ENCODE data around the gene KRT86.

DNA sequence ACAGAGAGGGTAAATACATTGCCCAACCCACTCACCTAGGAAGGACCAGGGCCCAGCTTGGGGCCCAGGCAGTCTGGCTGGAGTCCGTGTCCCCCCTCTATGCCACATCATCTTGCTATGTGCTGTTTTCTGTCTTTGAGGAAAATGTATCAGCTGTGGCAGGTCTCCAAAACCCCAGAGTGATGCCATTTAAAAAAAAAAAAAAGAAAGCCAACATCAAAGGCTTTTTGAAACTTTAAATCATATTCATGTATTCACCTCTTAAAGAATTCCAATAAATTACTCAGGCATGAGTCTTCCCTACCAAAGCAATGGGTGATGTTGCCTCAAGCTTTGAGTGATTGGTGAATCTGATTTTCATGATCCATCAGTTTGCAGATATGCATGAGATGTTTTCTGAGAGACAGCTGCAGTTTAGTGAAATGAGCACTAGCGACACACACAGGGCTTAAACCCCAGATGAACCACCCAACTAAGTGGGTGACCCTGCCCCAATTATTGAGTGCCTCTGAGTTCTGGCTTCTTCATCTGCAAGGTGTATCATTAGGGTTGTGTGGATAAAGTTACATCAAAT is 10.8 kb downstream of the KRT86 start:
- TF ChIP-seq, protein P1, sequence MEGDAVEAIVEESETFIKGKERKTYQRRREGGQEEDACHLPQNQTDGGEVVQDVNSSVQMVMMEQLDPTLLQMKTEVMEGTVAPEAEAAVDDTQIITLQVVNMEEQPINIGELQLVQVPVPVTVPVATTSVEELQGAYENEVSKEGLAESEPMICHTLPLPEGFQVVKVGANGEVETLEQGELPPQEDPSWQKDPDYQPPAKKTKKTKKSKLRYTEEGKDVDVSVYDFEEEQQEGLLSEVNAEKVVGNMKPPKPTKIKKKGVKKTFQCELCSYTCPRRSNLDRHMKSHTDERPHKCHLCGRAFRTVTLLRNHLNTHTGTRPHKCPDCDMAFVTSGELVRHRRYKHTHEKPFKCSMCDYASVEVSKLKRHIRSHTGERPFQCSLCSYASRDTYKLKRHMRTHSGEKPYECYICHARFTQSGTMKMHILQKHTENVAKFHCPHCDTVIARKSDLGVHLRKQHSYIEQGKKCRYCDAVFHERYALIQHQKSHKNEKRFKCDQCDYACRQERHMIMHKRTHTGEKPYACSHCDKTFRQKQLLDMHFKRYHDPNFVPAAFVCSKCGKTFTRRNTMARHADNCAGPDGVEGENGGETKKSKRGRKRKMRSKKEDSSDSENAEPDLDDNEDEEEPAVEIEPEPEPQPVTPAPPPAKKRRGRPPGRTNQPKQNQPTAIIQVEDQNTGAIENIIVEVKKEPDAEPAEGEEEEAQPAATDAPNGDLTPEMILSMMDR (optimal IDR thresholded peaks at IDR 0.05 in 1 of 3, IDR thresholded peaks at IDR 0.05 in 1 of 3, conservative IDR thresholded peaks at IDR 0.05 in 1 of 3; ENCODE audit: extremely low read depth in 1 of 3, insufficient read depth in 2 of 3, low read length in 3 of 3): peak in 1 of 3 experiments; percentile 24
- TF ChIP-seq EZH2 (IDR thresholded peaks at IDR 0.05; ENCODE audit: low read length): no peak

Data from keratinocyte (primary cell).